Prostate gland (tissue), 2 donors: ENCODE data around the gene STRN4. TPM values are rescaled to one million over a fixed set of nuclear protein-coding genes. Genes with fewer than 3 reads are reported as not detected.

Experiments used
- DNase-seq: peaks from one replicate; pipeline ENCODE4 v3.0.0-alpha.2; 2019; ENCODE audit warnings: low spot score
- H3K27ac ChIP-seq, 2 donors: fragments of 200-600 bp; sonication (generic); 2 replicates each; pipeline ENCODE4 v1.5.1; 2017 to 2019
- H3K27me3 ChIP-seq: fragments of 200-600 bp; sonication (generic); replicated peaks from 2 replicates; pipeline ENCODE4 v1.5.1; 2019; ENCODE audit not compliant: insufficient read depth
- H3K36me3 ChIP-seq, 2 donors: fragments of 200-600 bp; sonication (generic); 1 replicate in 1 of 2; 2 replicates in 1 of 2; pipeline versions ENCODE4 v1.5.1 to v1.8.1; 2017 to 2019
- H3K4me1 ChIP-seq: fragments of 200-600 bp; sonication (generic); replicated peaks from 2 replicates; pipeline ENCODE4 v1.5.1; 2019
- H3K4me3 ChIP-seq, 2 donors: fragments of 200-600 bp; sonication (generic); 2 replicates each; pipeline ENCODE4 v1.5.1; 2017 to 2019
- H3K9me3 ChIP-seq: fragments of 200-600 bp; sonication (generic); 2 replicates; pipeline ENCODE4 v1.5.1; 2017
- POLR2A ChIP-seq: fragments of 450-650 bp; IDR thresholded peaks from one replicate; pipeline ENCODE4 v1.6.1; 2016; ENCODE audit warnings: antibody characterized with exemption, mild to moderate bottlenecking
- POLR2AphosphoS5 ChIP-seq: sonication (generic); formaldehyde crosslinking; IDR thresholded peaks from one replicate; pipeline ENCODE4 v1.6.1; 2017; ENCODE audit warnings: antibody characterized with exemption
- WGBS: methylation state at CpG from one replicate; pipeline ENCODE4 v1.1.5; 2018; 5-methylcytosine and 5-hydroxymethylcytosine counted together
- intact Hi-C: fragments of 100-400 bp; cut with DNase I; formaldehyde crosslinking; loops from one replicate; pipeline ENCODE4 v1.14.2; 2022
- total RNA-seq, 2 donors: library from RNA; depleted of rRNA; stranded (reverse); fragments of >200 nt; gene quantifications; one replicate each; pipeline ENCODE4 v1.1.0, GENCODE V29; 2016
- TF ChIP-seq, protein P1 (sequence below), 4 experiments: fragments of 200-600 bp in 2 of 4; fragments of 450-650 bp in 2 of 4; sonication (generic) in 2 of 4; IDR thresholded peaks; 1 replicate in 3 of 4; 2 replicates in 1 of 4; pipeline ENCODE4 v1.5.1; 2016 to 2019; ENCODE audit warnings: antibody characterized with exemption in 4 of 4, mild to moderate bottlenecking in 2 of 4, moderate library complexity in 2 of 4

STRN4 gene
- total RNA-seq, 2 donors from 2014 or later = 80.7 to 221 TPM

- Histone ChIP-seq H3K27me3 (no peaks in the 10 kb centered on the region), H3K27ac (no peak overlapping the region), H3K4me3 (no peak overlapping the region), H3K36me3 (peaks cover 21 to 33% of the 10 kb centered on the region in 2 donors), H3K4me1 (no peaks in the 10 kb centered on the region), H3K9me3 (no peaks in the 10 kb centered on the region)
- DNase-seq = no peak
- no peak for TF ChIP-seq POLR2A
- TF ChIP-seq, protein P1, sequence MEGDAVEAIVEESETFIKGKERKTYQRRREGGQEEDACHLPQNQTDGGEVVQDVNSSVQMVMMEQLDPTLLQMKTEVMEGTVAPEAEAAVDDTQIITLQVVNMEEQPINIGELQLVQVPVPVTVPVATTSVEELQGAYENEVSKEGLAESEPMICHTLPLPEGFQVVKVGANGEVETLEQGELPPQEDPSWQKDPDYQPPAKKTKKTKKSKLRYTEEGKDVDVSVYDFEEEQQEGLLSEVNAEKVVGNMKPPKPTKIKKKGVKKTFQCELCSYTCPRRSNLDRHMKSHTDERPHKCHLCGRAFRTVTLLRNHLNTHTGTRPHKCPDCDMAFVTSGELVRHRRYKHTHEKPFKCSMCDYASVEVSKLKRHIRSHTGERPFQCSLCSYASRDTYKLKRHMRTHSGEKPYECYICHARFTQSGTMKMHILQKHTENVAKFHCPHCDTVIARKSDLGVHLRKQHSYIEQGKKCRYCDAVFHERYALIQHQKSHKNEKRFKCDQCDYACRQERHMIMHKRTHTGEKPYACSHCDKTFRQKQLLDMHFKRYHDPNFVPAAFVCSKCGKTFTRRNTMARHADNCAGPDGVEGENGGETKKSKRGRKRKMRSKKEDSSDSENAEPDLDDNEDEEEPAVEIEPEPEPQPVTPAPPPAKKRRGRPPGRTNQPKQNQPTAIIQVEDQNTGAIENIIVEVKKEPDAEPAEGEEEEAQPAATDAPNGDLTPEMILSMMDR (IDR thresholded peaks at IDR 0.05) = no peak
- no peak for TF ChIP-seq POLR2AphosphoS5
- intact Hi-C loops = no loop called here
- WGBS = 91% methylated on average over 14 of the region's 14 CpGs
These were observed 56.9 kb downstream of the STRN4 start for GRCh38 chr19:46689358-46689757.

- no peaks in the 10 kb centered on the region for H3K27me3 ChIP-seq
- DNase-seq = no peak
- 93% methylated on average over 6 of the region's 6 CpGs for WGBS
- no peaks in the 10 kb centered on the region for H3K4me1 ChIP-seq
- TF ChIP-seq, protein P1 (IDR thresholded peaks at IDR 0.05) = no peak
- TF ChIP-seq POLR2A (no peak), POLR2AphosphoS5 (no peak)
- H3K4me3 ChIP-seq = no peak overlapping the region
- no peaks in the 10 kb centered on the region for H3K9me3 ChIP-seq
- intact Hi-C loops = no loop called here
- H3K36me3 ChIP-seq = peaks cover 14 to 22% of the 10 kb centered on the region in 2 donors
- H3K27ac ChIP-seq = no peak overlapping the region
These were observed 58.7 kb downstream of the STRN4 start for GRCh38 chr19:46687438-46688145.

DNA sequence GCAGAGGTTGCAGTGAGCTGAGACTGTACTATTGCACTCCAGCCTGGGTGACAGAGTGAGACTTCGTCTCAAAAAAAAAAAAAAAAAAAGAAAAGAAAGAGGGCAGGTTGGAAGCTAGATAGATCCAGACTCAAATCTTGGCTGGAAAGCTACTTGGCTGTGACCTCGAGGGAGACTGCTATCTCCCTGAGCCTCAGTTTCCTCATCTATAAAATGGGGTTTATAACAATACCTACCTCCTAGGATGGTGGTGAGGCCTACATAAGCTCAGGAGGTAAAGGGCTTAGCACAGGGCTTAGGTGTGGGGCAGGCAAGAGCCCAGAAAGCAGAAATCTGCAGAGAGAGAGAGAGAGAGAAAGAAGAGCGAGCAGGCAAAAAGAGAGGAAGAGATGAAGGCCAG lies 61.1 kb downstream of the STRN4 start:
- intact Hi-C loops = no loop called here
- Histone ChIP-seq H3K27ac (no peak overlapping the region), H3K36me3 (peaks cover 3 to 6% of the 10 kb centered on the region in 2 donors), H3K9me3 (no peaks in the 10 kb centered on the region), H3K27me3 (no peaks in the 10 kb centered on the region), H3K4me3 (no peak overlapping the region), H3K4me1 (no peaks in the 10 kb centered on the region)
- WGBS = 94% methylated on average over 3 of the region's 3 CpGs
- TF ChIP-seq, protein P1 (IDR thresholded peaks at IDR 0.05) = no peak
- no peak for TF ChIP-seq POLR2AphosphoS5
- TF ChIP-seq POLR2A = no peak
- DNase-seq = no peak

GRCh38 chr19:46678110-46678732 lies 68.0 kb downstream of the STRN4 start:
- TF ChIP-seq POLR2A = no peak
- TF ChIP-seq, protein P1 (IDR thresholded peaks at IDR 0.05) = no peak
- TF ChIP-seq POLR2AphosphoS5 = no peak
- intact Hi-C loops = no loop called here
- no peaks in the 10 kb centered on the region for H3K27me3 ChIP-seq

More at GRCh38 chr19:46678110-46678732, 68.0 kb downstream of the STRN4 start:
- Histone ChIP-seq H3K4me1 (no peaks in the 10 kb centered on the region), H3K4me3 (no peak overlapping the region), H3K27ac (no peak overlapping the region), H3K9me3 (no peaks in the 10 kb centered on the region), H3K36me3 (peaks cover 0 to 3% of the 10 kb centered on the region in 2 donors)
- 84% methylated on average over 26 of the region's 26 CpGs for WGBS
- DNase-seq = no peak
